Stimulated activated CD4-positive, alpha-beta T cell treated with anti-CD3 and anti-CD28 coated beads, Interleukin-15, amount 100 ng/mL, for 48 hours (primary cell): ENCODE results near the gene CDADC1.

Experiments used
- DNase-seq, 2 donors: peaks; one replicate each; pipeline ENCODE4 v3.0.0-alpha.2; 2020; ENCODE audit warnings: low read depth in 2 of 2

The CDADC1 gene

DNA sequence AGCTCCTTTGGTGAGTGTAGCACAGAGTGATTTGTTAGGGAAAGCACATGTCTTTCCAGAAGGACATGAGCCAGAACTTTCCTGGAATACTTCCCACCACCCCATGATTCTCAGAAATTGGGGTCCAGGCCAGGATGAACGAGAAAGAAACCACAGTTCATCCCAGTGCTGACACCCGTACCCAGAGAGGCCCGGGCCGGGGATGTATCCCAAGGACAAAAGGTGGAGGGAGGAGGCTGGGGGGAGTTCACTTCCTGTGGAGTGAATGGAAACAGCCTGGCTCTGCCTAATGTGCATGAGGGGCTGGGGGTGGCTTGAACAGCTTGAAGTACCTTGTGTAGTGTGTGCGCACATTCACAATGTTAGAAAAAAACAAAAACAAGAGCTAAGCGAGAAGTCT is 47.5 kb downstream of the CDADC1 start:
- no peak for DNase-seq

DNA sequence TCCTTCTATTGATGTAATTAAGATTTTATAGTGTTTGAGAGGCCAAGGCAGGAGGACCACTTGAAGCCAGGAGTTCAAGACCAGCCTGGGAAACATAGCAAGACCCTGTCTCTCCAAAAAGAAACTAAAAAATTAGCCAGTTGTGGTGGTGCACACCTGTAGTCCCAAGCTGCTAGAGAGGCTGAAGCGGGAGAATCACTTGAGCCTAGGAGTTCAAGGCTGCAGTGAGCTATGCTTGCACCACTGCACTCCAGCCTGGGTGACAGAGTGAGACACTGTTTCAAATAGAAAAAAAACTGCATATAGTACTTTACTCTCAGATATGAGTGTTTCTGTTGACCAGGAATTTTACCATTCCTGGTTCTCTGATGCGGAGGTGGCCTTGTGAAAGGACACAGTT is 48.9 kb downstream of the CDADC1 start:
- DNase-seq: no peak

DNA sequence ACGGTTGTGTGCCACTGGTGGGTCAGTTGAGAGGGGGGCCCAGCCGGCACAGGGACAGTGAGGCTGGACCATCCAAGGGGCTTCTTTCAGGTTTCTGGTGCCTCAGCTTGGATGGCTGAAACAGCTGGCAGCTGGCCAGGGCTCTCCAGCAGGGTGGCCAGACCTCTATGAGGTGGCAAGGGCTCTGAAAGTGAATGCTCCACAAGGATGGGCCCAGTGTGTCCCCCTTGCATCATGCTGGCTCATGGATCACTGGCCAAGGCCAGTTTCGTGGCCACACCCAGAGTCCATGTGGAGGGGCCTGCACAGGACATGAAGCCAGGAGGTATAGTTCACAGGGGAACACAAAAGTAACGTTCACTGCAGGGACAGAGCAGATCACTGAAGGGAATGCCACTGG is 49.6 kb downstream of the CDADC1 start:
- DNase-seq: no peak

DNA sequence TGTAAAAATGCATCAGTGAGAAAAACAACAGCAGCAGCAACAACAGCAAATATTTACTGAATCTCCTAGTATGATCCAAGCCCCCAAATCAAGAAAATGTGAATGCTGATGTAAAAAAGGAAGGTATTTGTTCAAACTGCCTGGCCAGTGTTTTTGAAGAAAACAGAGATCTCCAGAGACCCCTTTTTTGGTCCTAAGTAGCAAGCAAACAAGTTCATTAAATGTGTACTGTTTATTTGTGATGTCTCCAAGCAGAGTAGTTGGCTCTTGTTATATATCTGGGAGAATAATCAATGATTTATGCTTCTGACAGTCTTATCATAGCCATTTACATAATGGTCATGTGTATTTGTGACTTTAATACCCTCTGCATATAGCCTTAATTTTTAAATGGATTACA is 50.7 kb downstream of the CDADC1 start:
- DNase-seq: no peak

DNA sequence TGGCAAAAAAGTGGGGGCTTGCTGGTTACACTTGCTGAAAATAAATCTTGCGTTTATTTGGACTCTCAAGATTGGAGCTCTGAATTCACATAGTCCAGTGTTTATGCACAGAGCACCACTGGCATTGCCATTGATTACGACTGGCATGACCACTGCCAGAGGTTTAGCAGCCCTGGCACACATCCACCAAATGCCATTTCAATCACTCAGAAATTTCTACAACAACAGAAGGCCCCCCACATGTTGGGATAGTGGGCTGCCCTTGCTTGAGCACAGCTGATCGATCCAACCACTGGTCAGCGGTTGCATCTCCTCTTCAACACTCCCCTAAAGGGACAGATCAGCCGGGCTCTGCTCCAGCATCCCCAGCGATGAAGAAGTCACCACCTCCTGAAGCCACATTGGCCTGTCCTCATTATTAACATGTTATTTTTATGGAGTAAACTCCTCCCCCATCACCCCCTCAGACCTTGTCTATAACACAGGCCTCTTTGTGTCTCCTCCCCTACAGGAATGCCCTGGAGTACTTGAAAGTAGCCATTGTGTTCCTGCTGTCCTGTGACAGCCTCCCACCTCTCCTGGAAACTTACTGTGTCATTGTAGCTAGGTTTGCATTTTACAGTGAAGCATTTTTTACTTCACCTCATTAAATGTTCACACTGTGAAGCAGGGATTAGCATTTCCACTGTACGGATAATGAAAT is 51.3 kb downstream of the CDADC1 start:
- no peak for DNase-seq

DNA sequence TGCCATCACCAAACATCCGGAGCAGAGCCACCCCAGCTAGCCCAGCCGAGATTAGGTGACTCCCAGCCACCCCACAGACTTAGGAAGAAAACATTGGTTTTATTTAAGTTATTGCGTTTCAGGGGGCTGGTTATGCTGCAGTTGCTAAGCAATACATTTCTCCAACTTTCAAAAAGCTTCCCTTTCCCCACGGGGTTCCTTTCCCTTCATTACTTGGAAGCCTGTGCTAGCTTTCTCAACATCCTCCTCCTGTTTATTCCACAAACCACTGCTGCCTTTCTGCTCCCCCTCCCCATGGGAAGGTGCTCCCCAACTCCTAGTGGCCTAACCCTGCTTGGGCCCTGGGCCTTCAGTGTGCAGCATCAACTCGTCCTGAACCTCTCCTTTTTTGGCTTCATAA is 52.6 kb downstream of the CDADC1 start:
- no peak for DNase-seq

DNA sequence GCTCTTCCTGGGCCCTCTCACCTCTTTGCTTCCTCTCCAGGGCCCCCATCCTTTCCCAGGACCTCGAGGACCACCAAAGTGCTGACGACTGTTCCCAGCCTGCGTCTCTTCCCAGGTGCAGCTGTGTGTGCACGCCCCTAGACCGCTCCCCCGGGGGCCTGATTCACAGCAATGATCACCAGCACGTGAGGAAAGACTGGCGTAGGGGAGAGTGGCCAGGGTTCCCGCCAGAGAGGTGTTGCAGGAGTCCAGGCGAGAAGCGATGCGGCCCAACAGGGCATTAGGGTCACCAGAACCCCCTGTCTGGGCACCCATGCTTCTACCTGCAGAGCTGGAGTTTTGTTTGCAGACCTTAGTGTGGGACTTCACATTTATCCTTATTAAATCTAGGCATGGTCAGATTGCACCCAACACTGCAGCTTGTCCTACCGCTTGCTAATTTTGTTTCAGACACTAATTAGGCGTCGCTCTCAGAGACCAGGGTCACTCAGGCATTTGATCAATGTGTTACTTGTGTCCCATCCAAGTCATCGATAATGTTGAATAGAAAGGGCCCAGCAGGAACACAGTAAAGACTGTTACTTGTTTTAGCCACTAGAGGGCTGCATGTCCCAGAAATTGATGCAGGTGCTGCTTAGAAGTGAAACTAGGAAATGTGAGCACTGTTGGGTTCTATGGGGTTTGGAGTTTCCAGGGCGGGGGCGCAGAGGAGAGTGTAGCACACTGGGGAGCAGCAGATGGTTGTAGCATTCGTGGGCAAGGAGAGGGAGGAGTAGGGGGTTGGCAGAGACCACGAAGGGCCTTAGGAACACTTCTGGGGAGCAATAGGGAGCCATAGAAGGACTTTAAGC is 53.2 kb downstream of the CDADC1 start:
- DNase-seq: peak; percentile 49

DNA sequence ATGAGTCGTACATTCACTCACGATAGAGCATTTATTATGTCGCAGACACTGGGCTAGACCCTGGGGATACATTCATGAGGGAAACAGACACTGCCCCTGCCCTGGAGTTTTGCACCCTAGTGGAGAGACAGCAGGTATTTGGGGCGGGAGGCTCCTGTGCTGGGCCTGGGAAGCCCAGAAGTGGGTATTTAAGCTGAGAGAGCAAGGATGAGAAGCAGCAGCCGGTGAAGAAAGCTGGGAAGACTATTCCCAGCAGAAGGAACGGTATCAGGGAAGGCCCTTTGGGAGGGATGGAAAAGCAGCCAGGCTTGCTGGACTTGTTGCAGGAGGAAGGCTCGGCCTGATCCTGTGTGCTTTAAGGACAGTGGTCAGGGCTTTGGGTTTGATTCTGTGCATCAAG is 54.5 kb downstream of the CDADC1 start:
- no peak for DNase-seq

DNA sequence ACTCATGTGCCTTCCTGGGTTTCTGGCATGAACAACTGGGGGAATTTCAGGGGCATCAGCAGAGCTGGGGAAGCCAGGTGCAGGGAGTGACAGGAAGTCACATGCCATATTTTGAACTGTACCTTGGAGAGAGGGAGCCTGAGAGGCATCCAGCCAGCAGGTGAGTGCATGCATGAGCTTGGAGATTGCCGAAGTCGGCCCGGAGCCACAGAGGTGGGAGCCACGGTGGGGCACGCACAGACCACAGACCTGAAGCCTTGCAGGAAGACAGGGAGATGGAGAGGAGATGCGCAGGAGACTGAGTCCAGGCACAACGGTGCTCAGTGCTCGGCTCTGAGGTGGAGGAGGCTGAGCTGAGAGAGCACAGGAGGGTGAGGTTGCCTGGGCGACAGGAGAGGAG is 55.1 kb downstream of the CDADC1 start:
- no peak for DNase-seq

DNA sequence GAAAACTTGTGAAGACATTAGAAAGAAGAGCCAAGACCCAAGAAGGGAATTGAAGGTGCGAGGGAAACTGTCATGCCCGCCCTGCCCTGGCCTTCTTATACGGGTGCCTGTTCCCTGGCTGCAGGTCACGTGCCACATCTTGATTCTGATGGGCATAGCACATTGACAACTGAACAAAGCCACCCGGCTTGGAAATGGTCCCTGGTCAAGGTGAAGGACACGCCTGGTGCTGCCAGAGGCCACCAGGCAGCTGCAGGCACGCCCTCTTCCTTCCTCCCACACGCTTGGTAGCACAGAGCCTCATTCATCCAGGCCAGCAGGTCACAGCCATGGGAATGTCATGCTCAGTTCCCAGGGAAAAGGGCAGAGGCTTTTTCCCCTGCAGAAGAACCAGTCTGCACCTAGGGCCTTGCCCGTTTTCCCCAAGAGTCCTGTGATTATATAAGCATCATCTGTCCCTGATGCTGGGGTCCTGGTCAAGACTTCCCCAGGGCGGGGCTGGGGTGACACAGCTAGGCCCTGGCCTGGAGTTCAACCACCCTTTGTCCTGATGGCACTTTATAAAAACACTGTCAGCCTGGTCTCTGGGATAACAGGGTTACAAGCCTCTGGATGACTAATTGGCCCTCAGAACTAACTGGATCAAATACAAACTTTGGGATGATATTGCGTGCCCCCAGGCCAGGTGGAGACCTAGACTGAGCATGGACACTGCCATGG is 56.0 kb downstream of the CDADC1 start:
- no peak for DNase-seq

DNA sequence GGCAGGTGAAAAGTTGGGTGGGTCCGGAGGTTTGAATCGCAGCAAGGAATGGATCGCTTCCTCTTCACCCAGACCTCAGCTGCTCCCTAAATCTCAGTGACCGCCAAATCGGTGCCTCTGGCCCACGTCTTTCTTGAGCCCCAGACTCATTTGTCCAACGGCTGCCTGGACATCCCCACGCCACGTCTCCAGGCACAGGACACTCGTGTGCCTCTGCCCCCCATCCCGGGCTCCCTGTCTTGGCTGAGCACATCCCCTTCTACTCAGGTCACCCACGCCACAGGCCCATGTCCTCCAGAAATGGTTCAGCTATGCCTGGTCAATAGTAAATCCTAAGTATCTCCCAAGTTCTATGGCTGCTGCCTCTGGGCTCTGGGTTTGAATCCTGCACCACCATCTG is 56.6 kb downstream of the CDADC1 start:
- no peak for DNase-seq

DNA sequence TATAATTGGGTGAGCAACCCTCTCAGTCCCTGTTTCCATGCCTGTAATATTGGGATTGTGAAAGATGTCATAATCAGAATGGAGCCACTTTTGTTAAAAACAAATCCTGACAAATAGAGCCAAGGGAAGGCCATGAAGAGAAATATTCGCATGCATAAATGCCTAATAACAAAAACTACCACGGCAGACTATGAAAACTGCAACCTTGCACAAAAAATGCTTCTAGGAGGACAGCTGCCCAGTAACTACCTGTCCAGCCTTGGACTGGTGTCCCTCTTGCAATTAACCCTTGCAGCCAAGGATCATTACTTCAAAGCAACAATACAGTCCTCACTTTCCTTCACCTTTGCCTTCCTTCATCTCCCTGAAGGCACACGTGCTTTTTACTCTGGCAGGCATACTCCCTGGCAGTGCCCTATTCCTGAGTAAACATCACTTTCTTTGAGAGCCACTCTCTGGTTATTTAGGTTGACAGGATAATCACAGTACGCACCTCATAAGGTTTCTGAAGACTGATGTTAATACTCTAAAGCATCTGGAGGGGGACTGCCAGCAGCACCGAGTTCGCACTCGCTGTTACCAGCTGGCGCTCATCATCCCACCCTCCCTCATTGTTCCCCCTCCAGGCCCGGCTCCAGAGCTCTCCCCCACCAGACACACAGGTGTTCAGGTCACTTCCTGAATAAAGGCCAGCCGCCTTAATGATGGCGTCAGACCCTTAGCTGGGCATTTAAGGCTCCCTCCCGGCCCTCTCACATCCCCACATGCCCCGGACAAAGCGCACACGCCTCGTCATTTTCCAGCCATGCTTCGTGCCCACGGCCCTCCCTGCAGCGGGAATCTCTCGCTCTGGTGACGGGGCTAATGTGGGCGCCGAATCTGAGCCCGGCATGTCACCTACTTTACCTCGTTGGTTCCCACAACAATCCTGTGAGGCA is 57.3 kb downstream of the CDADC1 start:
- no peak for DNase-seq

DNA sequence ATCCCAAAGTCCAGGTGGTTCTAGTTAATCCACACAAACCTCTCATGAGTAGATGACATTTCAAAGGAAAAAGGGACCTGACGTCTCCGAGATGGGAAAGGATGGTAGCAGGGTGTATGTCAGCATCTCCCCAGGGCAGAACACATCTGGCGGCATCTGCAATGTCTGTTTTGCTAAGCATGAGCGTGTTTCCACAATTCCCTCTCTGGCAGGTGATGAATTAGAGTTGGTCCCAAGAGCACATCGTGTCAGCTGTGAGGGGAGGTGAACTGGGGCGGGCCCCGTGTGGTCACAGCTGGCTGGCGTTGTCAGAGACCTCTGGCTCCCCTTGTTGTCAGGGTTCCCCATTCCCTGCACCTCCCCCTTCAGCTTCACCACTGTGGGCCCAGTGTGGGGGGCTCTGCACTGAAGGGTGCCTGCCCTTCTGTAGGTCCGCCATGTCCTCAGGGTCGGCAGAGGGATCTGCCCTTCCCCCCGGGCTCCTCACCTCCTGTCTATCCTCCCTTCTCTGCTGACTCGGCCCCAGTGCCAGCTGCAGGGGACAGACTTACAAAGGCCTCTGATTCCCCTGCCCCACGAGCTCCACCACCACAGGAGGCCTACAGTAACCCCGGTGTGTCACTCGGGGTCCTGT is 58.2 kb downstream of the CDADC1 start:
- no peak for DNase-seq

DNA sequence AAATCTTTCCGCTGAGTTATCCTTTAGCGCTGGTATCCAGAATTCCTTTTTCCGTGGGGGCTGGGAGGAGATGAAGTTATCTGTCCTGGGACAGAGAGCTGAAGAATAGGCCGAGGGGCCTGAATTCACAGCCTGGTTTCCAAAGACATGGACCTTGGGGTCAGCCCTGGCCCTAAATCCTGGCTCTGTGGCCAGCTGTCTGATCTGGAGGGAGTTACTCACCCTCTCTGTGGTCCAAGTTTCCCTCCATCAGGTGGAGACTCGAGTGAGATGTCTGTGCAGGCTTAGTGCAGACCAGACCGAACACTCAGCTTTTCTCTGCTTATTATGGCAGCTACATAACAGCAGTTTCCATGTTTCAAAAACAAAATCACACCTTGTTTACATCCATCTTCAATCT is 59.6 kb downstream of the CDADC1 start:
- no peak for DNase-seq

DNA sequence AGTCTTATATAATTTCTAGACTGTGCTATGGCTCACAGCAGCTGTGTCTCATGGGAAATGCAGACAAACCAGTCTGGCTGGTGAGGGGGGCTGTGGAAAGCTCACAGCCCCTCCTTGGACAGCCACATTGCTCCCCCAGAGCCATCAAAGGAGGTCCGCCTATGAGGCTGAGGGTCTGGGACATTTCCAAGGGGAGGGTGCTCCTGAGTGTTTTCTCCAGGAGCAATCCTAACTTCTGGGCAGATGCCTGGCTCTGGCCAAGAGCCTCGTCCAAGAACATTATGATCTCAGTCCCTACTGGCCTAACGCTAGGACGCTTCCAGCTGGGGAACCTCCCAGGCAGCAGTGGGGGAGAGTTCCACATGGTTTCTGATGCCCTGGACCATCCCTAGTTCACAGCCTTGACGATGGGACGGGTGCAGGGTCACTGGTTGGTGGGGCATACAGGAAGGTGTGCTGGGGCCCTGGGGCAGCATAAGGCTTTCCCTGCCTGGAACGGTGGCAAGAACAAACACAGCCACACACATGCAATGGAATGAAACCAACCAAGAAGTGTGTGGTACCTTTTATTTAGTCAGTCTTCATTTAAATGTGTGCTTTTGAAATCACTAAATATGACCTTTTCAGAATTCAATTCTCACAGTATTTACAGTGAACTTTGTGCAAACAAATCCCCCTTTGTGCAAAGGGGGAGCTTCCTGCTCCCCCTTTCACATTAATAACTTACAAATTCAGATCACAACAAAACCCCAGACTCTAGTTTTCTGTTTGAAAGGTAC is 60.6 kb downstream of the CDADC1 start:
- no peak for DNase-seq

DNA sequence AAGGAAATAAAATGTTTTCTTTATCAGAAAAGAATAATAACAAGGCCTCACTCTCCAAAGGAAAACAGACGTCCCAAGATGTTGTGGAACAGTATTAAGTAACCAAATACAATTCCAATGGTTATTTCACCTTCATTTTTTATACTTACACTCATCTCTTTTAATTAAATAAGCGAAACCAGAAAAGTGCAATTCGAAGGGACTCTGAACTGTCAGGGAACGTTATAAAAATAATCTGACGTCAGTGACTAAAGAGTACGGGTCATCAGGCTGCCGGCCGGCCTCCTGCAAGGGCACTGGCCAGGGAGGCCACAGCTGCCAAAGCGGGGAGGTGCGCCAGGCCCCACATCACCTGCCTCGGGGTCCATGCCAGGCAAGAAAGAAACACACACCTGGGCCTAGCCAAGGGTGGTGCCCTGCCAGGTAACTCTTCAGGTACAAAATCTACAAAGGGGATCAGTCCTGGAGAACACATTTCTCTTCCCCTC is 61.2 kb downstream of the CDADC1 start:
- no peak for DNase-seq

DNA sequence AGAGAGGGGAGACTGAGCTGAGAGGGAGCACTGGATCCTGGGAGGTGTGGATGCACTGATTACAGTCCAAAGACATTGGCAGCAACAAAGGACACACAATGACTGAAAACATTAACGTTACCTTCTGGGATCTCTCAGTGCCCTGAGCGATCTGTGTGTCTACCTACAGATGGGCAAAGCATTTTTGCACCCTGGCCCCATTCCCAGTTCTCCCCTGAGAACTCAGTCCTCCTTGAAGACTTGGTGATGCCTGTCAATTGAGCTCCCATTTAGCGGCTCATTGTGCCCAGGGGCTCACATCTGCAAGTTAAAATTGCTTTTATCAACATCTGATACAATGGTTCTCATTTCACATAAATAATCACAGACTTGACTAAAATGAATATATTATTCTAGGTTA is 62.5 kb downstream of the CDADC1 start:
- DNase-seq: no peak

DNA sequence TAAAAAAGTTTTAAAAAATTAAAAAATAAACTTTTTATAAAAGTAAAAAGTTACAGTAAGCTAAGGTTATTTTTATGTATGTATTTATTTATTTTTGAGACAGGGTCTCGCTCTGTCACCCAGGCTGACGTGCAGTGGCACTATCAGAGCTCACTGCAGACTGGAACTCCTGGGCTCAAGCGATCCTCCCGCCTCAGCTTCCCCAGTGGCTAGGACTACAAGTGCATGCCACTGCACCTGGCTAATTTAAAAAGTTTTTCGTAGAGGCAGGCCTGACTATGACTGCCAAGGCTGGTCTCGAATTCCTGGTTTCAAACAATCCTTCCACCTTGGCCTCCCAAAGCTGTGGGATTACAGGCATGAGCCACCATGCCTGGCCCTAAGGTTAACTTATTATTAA is 64.1 kb downstream of the CDADC1 start:
- DNase-seq: no peak

DNA sequence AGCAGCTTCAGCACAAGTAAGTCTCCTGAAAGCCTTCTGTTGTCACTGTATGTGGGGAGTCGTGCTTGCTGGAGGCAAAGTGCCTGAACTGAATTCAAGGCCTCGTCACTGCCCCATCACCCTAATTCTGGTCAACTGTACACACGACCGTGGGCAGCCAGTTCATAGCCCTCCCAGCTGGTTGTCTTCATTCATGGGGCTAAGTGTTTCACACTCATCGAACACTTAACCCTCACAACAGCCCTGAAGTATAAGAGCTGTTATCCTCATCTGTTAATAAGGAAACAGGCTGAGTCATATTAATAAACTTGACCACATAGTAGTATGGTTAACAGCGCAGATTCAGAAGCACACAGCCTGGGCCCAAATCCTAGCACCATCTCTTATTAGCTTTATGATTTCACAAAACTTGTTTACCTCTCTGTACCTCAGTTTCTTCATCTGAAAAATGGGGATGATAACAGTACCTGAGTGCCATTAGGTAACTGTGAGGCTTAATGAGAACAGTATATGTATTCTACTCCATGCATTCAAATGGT is 66.7 kb downstream of the CDADC1 start:
- DNase-seq: no peak

DNA sequence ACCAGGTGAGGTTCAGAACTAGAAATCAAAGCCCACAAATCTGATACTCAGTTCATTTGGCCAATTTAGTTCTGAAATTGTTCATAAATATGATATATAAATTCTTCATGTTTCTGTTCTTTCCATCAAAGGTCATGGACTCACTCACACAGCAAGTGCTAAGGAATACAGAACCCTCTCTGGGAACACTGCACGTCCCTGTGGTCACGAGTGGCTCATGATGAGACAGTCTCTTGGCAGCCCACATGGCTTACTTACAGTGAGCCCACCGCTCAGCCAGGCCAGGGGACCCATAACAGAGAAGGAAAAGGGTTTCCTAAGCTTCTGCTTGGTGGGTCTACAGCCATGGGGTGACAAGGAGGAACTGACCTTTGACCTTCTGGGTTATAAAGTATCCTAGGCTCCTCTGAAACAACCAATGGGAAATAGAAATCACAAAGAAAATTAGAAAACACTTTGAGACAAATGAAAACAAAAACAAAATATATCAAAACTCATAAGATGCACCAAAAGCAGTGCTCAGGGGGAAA is 67.4 kb downstream of the CDADC1 start:
- no peak for DNase-seq
